ENCODE measurements around the gene TSHR.
"Not testable (repeated sequence)": the region's sequence is repeated elsewhere in the genome, so short reads cannot be mapped to it uniquely, and the experiment has no call there.

Gene TSHR
- 0 to 0.14 reads per million in 2 donors for total RNA-seq

- DNase-seq: no peak
Observed at GRCh38 chr14:80955416-80955941, at the start of gene TSHR. TSHR (plus strand) TSS chr14:80955621; CDS start chr14:80955681, 60 bp downstream.

DNA sequence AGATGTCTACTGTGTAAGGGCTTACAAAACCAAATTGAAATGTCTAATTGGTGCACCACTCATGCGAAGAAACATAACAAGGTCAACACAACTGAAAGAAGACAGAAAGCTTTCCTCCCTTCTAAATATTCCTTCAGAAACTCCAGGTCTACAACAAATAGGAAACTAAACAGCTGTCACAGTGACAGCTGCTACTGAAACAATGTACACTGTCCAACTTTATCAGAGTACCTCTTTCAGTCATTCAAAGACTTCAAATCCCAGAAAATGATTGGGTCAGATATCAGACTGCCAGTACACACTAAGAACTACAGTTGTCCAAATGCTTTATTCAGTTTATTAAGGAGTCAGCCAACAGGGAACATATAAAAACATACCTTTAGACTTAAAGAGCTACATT, 49.1 kb upstream of the TSHR start:
- no peak for DNase-seq

DNA sequence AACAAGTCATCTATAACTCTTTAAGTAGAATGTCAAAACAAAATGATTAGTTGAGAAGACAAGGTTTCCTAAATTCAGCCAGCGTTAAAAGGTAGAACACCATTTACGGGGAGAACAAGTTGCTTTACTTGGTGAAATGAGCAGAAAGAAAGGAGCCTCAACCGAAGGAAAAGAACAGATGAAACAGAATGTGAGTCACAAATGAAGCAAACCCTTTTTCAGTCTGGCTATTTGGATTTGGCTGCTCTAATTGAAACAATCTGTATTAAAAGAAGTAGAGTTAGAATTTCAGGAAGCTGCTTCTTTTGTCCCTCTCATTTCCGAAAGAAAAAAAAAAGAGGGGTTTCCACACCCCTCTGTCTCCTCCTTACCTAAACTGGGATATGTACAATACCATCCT, 48.5 kb upstream of the TSHR start:
- DNase-seq: no peak

GRCh38 chr14:80912013-80912412, 43.4 kb upstream of the TSHR start:
- not testable (repeated sequence) for DNase-seq

GRCh38 chr14:80919622-80920021, 35.8 kb upstream of the TSHR start:
- no peak for DNase-seq

DNA sequence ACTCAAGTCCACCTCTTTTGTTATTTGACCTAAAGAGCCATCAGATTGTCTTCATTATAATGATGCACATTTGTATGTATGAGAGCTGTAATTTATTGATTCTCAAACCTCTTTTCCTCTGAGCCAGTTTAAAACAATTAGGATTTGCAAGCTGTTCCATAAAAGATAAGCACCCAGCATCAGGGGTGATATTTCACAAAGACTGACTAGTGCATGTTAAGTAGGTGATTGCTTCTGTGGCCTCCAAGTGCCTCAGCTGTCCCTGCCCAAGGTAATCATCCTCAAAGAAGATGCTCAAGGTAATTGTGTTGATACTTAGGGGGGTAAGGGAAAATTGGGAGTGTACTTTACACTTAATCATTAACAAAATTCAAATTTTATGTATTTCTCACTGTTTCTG, 32.1 kb upstream of the TSHR start:
- DNase-seq: no peak

DNA sequence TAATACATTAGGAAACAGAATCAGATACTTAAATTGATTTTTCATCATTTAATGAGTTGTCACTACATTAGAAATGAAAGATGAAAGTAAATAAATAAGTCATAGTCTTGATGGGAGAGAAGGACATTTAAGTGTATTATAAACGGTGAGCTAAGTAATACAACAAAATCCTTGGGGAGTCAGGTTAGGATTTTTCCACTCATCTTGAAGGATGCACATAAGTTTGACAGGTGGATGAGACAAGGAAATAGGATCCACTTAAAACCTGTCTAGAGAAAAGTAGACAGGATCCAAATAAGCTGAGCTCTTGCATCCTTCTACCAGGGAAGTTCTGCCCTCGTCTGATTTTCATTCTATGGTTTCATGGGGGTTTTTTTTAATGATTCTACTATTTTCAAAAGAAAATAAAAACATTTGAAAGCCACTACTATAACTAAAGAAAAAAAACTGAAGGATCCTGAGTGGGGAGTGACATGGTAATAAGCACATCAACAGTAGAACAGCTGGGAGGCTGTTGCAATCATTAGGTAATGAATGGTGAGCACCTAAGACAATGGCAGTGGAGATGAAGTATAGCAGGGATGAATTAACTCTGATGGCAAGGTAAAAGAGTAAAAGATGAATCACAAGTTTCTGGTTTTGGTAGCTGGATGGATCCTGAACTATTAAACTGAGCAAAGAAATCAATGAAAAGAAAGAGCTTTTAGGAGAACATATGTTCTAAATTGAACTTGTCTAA, 30.9 kb upstream of the TSHR start:
- no peak for DNase-seq

DNA sequence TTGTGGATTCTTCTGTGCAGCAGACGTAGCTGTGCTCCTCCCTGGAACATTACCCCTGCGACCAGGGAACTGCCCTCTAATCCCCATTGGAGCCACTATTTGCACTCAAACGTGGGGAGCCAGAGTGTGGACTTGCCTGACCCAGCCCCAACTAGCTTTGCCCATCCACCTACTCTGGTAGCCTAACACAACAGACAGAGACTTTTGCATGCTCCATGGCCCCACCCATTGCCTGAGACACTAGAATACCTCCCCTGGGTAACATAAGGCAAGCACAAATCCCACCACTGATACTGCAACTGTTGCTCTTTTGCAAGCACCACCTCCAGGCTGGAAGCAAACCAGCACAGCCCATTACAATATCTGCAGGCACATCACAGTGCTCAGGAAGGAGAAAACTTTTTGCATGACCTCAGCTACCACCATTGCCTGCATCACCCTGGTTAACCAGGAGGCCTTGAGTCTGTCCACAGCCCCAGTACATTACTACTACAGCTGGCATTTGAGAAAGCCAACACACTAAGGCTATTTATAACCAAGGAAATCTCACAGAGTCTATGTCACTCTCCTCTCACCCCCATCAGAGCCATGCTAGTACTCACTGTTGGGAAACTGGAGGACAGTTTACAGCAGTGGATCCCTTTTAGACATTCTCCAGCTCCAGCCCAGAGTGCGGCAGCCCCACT, 28.9 kb upstream of the TSHR start:
- DNase-seq: no peak

DNA sequence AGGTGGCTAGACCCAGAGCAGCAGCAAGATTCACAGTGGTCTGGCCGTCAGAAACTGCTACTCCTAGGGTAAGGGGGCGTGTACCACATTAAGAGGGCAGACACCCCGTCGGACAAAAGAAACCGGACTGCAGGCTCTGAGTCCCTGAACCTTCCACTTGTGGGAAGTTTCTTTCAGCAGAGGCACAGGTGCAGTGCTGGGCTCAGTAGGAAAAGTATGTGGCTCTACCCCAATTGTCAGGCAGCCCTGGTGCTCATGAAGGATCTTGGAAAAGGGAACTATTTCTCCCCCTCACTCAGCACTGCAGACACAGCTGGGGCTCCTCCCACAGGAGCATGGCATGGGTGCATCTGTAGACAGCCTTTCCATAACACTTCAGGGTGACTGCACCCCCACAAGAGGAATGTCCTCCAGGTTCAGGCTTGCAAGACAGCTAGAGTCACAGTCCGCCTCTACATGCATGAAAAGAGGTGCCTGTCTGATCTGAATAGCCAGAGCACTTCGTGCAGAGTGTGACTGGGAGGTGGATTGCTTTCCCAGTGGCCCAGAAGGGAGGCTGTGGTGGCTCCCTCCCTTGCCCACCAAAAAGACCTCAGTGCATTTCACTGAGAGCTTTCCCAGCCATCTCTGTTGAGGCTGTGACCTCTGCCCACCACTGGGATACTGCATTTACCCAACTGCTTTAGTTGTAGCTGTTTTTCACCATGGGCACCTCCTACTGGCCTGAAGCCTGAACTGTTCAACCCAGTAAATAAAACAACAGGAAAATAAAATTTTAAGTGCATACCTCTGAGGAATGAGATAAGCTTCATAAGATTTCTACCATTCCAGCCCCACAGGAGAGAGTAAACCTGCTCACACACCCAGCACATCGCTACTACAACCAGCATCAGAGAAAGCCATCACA, 28.1 kb upstream of the TSHR start:
- no peak for DNase-seq

- DNase-seq: no peak
Observed at GRCh38 chr14:80930095-80930494, 25.3 kb upstream of the TSHR start.

- peak; percentile 14 for DNase-seq
Observed at GRCh38 chr14:80930836-80931389, 24.5 kb upstream of the TSHR start.

DNA sequence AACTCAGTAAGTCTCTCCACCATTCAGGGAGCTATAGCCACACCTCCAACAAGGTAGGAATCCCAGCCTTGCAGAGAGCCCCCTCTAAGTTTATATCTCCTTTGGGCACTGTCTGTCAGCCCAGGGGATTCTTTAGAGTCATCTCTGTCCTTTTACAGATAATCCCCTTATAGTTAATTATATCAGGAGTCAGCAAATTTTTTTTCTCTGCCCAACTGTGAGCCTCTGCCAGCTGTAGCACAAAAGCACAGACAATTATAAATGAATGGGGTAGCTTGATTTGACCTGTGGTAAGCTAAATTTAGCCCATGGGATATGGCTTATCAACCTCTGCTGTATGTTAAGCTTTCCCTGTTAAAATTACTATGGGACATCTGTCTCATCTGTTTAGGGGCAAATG, 22.1 kb upstream of the TSHR start:
- no peak for DNase-seq

DNA sequence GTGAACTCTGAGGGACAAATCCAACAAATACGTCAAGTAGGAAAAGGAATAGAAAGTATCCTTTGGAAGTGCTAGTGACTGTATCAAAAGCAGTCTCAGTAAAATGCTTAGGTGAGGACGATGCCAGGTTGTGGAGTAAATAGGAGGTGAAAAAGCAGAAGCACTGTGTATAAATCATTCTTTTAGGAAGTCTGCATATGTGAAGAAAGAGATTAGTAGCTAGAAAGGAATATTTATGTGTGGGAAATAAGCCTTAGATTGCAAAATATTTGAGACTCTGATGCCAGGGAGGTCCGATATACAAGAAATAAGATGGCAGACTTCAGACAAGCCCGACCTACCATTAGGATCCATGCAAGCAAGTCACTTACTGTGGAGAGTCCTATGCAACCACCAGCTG, 21.7 kb upstream of the TSHR start:
- DNase-seq: no peak

- no peak for DNase-seq
Observed at GRCh38 chr14:80940146-80940545, 15.3 kb upstream of the TSHR start.

DNA sequence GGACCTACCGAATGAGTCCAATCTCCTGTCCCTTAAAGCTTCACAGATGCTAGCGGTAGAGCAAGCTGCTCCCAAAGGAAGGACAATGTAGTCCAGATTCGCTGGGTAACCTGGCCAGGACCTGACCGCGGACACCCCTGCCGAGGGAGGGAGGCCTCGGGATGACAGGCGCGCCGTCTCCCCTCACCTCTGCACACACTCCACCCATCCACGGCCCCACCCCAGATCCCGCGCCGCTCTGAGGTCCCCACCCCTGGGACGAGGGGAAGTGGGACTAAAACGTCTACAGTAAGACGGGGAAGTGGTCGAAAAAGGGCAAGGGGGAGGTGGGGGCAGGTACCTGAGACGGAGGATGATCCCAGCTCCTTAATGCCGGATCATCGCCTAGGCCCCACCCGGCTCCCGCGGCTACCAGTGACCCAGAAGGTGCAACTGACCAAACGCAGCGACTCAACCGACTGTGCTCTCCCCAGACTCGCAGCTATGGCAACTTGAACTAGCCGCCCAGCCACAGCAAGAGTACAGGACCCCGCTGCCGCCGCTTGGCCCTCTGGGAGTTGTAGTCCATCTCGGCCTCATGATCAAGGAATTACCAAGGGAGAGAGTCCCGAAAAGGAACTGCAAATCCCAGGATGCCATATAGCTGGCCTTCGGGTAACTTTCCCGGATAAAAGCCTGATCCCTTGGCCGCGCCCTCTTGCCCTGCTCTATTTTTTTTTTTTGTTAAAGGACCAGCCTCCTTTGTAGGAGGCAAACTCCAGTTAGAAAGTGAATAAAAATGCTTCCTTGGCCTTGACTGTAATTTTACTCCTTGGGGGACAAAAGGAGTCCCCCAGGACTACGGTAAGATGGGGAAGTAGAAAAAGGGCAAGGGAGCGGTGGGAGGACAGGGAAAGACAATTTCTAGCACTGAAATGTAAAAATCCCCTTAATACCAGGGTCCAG, 13.9 kb upstream of the TSHR start, which contains the start of gene CEP128:
Gene CEP128 (minus strand): TSS at position 498 of the 945 bp plus-strand sequence.
- DNase-seq: peak; percentile 81

- no peak for DNase-seq
Observed at GRCh38 chr14:80942191-80942600, 13.2 kb upstream of the TSHR start.

DNA sequence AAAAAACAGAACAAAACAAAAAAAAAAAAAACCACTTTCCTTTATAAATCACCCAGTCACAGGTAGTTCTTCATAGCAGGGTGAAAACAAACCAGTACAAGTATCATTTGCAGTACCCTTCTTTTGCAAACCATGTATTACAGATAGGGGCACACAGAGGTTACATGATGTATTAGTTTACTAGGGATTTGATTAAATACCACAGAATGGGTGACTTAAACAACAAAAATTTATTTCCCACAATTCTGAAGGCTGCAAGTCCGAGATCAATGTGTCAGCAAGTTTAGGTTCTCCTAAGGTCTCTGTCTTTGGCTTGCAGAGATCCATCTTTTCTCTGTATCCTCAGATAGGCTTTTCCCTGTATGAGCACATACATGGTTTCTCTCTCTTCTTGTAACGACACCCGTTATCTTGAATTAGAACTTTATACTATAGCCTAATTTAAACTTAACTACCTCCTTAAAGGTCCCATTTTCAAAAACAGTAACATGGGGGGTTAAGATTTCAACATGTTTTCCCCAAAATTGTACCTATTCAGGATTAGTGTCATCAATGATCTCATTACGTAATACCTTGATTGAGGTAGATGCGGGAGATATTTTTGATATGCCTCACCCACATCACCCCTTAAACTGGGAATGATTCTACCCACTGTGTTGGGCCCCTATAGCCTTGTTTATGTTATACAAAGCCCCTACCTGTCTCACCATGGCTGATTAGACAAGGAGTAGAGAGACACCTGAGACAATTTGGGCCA, 10.4 kb upstream of the TSHR start:
- no peak for DNase-seq

DNA sequence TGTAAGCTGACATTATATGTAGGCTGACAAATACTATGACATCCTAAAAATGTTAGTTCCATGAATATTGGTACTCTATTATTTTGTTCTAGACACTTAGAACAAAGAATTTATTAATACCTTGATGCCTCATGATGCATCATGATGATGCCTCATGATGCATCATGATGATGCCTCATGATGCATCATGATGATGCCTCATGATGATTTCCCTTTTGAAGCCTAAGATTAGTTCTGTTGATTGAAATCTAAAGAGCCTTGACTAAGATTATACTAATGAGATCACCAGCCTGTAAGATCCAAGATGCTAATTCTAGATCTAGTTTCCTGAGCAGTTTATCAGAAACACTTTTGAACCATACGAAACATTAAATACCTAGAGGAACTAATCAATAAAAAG, 9.2 kb upstream of the TSHR start:
- no peak for DNase-seq

DNA sequence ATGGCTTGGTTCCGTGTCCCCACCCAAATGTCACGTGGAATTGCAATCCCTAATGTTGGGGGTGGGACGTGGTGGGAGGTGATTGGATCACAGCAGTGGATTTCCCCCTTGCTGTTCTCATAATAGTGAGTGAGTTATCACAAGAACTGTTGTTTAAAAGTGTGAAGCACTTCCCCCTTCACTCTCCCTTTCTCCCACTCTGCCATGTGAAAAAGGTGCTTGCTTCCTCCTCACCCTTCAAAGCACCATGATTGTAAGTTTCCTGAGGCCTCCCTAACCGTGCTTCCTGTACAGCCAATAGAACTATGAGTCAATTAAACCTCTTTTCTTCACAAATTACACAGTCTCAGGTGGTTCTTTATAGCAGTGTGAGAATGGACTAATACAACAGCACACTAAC, 8.6 kb upstream of the TSHR start:
- DNase-seq: no peak

GRCh38 chr14:80948291-80948690, 7.1 kb upstream of the TSHR start:
- DNase-seq: no peak

DNA sequence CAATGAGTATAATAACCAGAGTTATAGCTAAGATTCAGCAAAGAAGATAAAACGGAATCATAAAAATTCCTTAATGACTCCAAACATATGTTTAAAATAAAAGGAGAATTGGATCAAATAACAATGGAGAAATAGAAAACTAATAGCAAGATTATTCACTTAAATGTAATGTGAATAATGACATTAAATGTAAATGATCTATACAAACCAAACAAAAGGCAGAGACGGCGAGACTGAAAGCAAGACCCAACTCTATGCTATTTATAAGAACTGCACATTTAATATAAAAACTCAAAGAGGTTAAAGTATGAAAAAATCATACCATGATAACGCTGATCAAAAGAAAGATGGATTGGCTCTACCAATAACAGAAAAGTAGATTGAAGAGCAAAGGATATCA, 3.9 kb upstream of the TSHR start:
- DNase-seq: no peak
